MM.1S (cell line): Measurements from ENCODE around the gene TCEANC2.

Experiments
- DNase-seq: peaks from one replicate; pipeline ENCODE4 v3.0.0-alpha.2; 2015
- H2AFZ ChIP-seq: fragments of 300-600 bp; sonication (generic); 2 replicates; pipeline ENCODE4 v1.6.0; 2016; ENCODE audit warnings: antibody characterized with exemption, low read length
- H3F3A ChIP-seq: fragments of 300-600 bp; sonication (generic); 2 replicates; pipeline ENCODE4 v1.6.1; 2016; ENCODE audit warnings: mild to moderate bottlenecking, antibody characterized with exemption, low read length, moderate library complexity, mixed read lengths; ENCODE audit not compliant: insufficient read depth
- H3K27ac ChIP-seq: fragments of 300-600 bp; sonication (generic); 2 replicates; pipeline ENCODE4 v1.5.1; 2016; ENCODE audit warnings: mild to moderate bottlenecking, low read length
- H3K27me3 ChIP-seq: fragments of 300-600 bp; sonication (generic); replicated peaks from 2 replicates; pipeline ENCODE4 v1.6.0; 2016; ENCODE audit warnings: low read length; ENCODE audit not compliant: insufficient read depth
- H3K36me3 ChIP-seq: fragments of 300-600 bp; sonication (generic); replicated peaks from 2 replicates; pipeline ENCODE4 v1.6.1; 2016; ENCODE audit warnings: mild to moderate bottlenecking, low read length, mixed read lengths; ENCODE audit not compliant: insufficient read depth
- H3K4me1 ChIP-seq: fragments of 300-600 bp; sonication (generic); 2 replicates; pipeline ENCODE4 v1.6.1; 2016; ENCODE audit warnings: low read length, mixed read lengths
- H3K4me2 ChIP-seq: fragments of 300-600 bp; sonication (generic); 2 replicates; pipeline ENCODE4 v1.6.0; 2016; ENCODE audit warnings: low read depth, low read length
- H3K4me3 ChIP-seq: fragments of 300-600 bp; sonication (generic); 2 replicates; pipeline ENCODE4 v1.5.1; 2016; ENCODE audit warnings: low read length, mixed read lengths
- H3K79me2 ChIP-seq: fragments of 300-600 bp; sonication (generic); 2 replicates; pipeline ENCODE4 v1.6.1; 2016; ENCODE audit warnings: mixed run types, low read length, mixed read lengths
- H3K9ac ChIP-seq: fragments of 300-600 bp; sonication (generic); 2 replicates; pipeline ENCODE4 v1.6.1; 2016; ENCODE audit warnings: low read length, mixed read lengths
- H3K9me2 ChIP-seq: fragments of 300-600 bp; sonication (generic); replicated peaks from 2 replicates; pipeline ENCODE4 v1.6.1; 2016; ENCODE audit warnings: mild to moderate bottlenecking, low read length, mixed read lengths; ENCODE audit not compliant: insufficient read depth
- H3K9me3 ChIP-seq: fragments of 300-600 bp; sonication (generic); replicated peaks from 2 replicates; pipeline ENCODE4 v1.6.1; 2016; ENCODE audit warnings: mild to moderate bottlenecking, low read length, mixed read lengths; ENCODE audit not compliant: insufficient read depth
- H4K20me1 ChIP-seq: fragments of 300-600 bp; sonication (generic); 2 replicates; pipeline ENCODE4 v1.6.1; 2016; ENCODE audit warnings: mild to moderate bottlenecking, low read length, moderate library complexity, mixed read lengths; ENCODE audit not compliant: insufficient read depth
- EZH2 ChIP-seq: fragments of 300-600 bp; sonication (generic); optimal IDR thresholded peaks from 2 replicates; pipeline ENCODE3; 2017; ENCODE audit warnings: low read depth, mild to moderate bottlenecking, antibody characterized with exemption, low read length, mixed read lengths
- EZH2phosphoT487 ChIP-seq: fragments of 300-600 bp; sonication (generic); IDR thresholded peaks from 2 replicates; pipeline ENCODE4 v1.6.1; 2018; ENCODE audit warnings: antibody characterized with exemption, low read length
- TF ChIP-seq, protein P1 (sequence below): fragments of 300-600 bp; sonication (generic); IDR thresholded peaks from 2 replicates; pipeline ENCODE4 v1.5.1; 2016; ENCODE audit warnings: antibody characterized with exemption, low read length, mixed read lengths

TCEANC2 gene

GRCh38 chr1:54144366-54144765 lies 91.0 kb downstream of the TCEANC2 start:
- TF ChIP-seq, protein P1, sequence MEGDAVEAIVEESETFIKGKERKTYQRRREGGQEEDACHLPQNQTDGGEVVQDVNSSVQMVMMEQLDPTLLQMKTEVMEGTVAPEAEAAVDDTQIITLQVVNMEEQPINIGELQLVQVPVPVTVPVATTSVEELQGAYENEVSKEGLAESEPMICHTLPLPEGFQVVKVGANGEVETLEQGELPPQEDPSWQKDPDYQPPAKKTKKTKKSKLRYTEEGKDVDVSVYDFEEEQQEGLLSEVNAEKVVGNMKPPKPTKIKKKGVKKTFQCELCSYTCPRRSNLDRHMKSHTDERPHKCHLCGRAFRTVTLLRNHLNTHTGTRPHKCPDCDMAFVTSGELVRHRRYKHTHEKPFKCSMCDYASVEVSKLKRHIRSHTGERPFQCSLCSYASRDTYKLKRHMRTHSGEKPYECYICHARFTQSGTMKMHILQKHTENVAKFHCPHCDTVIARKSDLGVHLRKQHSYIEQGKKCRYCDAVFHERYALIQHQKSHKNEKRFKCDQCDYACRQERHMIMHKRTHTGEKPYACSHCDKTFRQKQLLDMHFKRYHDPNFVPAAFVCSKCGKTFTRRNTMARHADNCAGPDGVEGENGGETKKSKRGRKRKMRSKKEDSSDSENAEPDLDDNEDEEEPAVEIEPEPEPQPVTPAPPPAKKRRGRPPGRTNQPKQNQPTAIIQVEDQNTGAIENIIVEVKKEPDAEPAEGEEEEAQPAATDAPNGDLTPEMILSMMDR, result no peak
- no peak for TF ChIP-seq EZH2
- TF ChIP-seq EZH2phosphoT487, result no peak
- H3K27ac ChIP-seq, result no peak overlapping the region
- no peaks in the 10 kb centered on the region for H4K20me1 ChIP-seq
- H3K9me2 ChIP-seq, result no peaks in the 10 kb centered on the region
- no peak overlapping the region for H3K9ac ChIP-seq
- no peak for DNase-seq
- no peaks in the 10 kb centered on the region for H3K9me3 ChIP-seq
- no peak overlapping the region for H3K4me2 ChIP-seq
- H3F3A ChIP-seq, result no peaks in the 10 kb centered on the region
- H3K4me3 ChIP-seq, result no peak overlapping the region
- H3K27me3 ChIP-seq, result no peaks in the 10 kb centered on the region
- H2AFZ ChIP-seq, result no peak overlapping the region
- H3K4me1 ChIP-seq, result no peaks in the 10 kb centered on the region
- no peaks in the 10 kb centered on the region for H3K79me2 ChIP-seq
- no peaks in the 10 kb centered on the region for H3K36me3 ChIP-seq

DNA sequence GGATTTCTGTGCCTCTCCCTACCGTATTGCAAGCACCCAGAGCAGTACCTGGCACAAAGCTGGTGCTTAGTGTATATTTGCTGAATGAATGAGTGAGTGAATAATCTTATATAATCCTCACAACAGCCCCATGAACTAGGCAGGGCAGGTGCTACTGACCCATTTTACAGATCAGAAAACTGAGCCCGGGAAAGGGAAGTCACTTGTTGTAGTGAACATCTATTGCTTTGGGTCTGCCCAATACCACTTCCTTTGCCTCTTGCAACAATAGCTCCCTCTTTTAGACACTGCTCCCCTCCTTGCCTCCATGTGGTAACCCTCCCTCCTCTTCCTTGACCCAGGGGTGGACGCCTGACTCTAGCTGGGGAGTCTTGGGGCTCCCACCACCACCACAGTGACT lies 96.3 kb downstream of the TCEANC2 start:
- Histone ChIP-seq H3K4me1 (no peaks in the 10 kb centered on the region), H3K27me3 (no peaks in the 10 kb centered on the region), H3K79me2 (no peaks in the 10 kb centered on the region), H3K9me2 (no peaks in the 10 kb centered on the region), H4K20me1 (no peaks in the 10 kb centered on the region), H3F3A (no peaks in the 10 kb centered on the region), H3K27ac (no peak overlapping the region), H3K9ac (no peak overlapping the region), H3K36me3 (no peaks in the 10 kb centered on the region), H3K4me3 (no peak overlapping the region), H3K4me2 (no peak overlapping the region), H3K9me3 (no peaks in the 10 kb centered on the region), H2AFZ (no peak overlapping the region)
- TF ChIP-seq, protein P1, result no peak
- TF ChIP-seq EZH2 (no peak), EZH2phosphoT487 (no peak)
- DNase-seq, result no peak

DNA sequence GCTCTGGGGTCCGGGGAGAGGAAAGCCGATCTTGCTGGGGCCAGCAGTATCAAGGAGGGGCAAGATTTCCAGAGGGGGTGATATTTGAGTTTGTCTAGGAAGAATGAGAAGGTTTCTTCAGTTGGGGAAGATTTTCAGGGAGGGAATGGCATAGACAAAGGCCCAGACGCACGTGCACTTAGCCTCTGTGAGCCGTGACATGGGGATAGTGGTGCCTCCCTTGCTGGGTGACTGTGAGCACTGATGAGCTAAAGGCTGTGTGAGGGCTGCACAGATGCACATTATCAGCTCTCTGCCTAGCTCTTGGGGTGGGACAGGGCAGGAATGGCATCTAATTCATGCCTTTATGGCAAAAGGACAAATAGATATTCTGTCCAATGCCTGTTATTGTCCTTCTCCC lies 97.6 kb downstream of the TCEANC2 start:
- no peak overlapping the region for H2AFZ ChIP-seq
- H3K9ac ChIP-seq, result no peak overlapping the region
- no peaks in the 10 kb centered on the region for H3K4me1 ChIP-seq
- no peaks in the 10 kb centered on the region for H3K79me2 ChIP-seq
- no peaks in the 10 kb centered on the region for H3K9me2 ChIP-seq
- H4K20me1 ChIP-seq, result no peaks in the 10 kb centered on the region
- H3K27me3 ChIP-seq, result no peaks in the 10 kb centered on the region
- no peaks in the 10 kb centered on the region for H3F3A ChIP-seq
- H3K9me3 ChIP-seq, result no peaks in the 10 kb centered on the region
- H3K36me3 ChIP-seq, result no peaks in the 10 kb centered on the region
- H3K4me2 ChIP-seq, result no peak overlapping the region
- no peak for DNase-seq
- no peak overlapping the region for H3K27ac ChIP-seq
- H3K4me3 ChIP-seq, result no peak overlapping the region
- no peak for TF ChIP-seq EZH2
- TF ChIP-seq, protein P1, result no peak
- no peak for TF ChIP-seq EZH2phosphoT487

DNA sequence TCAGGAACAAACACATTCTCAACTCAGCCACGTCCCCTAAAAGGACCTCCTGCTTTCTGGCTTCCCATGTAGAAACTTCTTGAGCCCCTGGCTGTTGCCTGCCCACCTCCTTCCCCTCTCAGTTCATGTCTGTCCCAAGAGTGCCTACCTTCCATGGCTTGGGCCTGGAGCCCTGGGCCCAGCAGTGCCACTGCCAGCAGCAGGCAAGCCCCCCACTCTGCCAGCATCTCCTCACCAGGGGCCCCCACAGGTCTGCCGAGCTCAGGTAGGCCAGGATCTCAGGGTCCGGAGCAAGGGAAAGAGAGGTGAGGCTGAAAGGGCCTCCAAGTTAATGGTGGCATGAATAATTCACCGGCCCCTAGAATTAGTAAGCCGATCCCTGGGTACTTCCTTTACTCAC lies 99.3 kb downstream of the TCEANC2 start, which contains the start of gene CDCP2:
Gene CDCP2, minus strand, starts transcription at position 305 of the 400 bp plus-strand sequence. Its CDS starts 78 bp downstream, at position 227.
- no peaks in the 10 kb centered on the region for H3K4me1 ChIP-seq
- DNase-seq, result no peak
- no peaks in the 10 kb centered on the region for H3F3A ChIP-seq
- no peak within 1 kb of the TSS for H3K27ac ChIP-seq
- no peaks in the 10 kb centered on the region for H3K36me3 ChIP-seq
- TF ChIP-seq EZH2 (no peak), EZH2phosphoT487 (no peak)
- TF ChIP-seq, protein P1, result no peak
- no peak within 1 kb of the TSS for H3K4me2 ChIP-seq
- H3K9me3 ChIP-seq, result no peaks in the 10 kb centered on the region
- no peaks in the 10 kb centered on the region for H4K20me1 ChIP-seq
- H3K4me3 ChIP-seq, result no peak within 1 kb of the TSS
- H2AFZ ChIP-seq, result no peak within 1 kb of the TSS
- H3K9ac ChIP-seq, result no peak within 1 kb of the TSS
- no peaks in the 10 kb centered on the region for H3K27me3 ChIP-seq
- H3K9me2 ChIP-seq, result no peaks in the 10 kb centered on the region
- no peaks in the 10 kb centered on the region for H3K79me2 ChIP-seq
